Stimulated activated CD8-positive, alpha-beta memory T cell treated with anti-CD3 and anti-CD28 coated beads, Interleukin-12 subunit alpha, Interleukin-12 subunit beta, amount 100 ng/mL, for 4 hours (primary cell): Measurements from ENCODE around the gene NDUFS3.

Experiments used
- DNase-seq: peaks from one replicate; pipeline ENCODE4 v3.0.0-alpha.2; 2020; ENCODE audit warnings: low read depth

Gene NDUFS3

GRCh38 chr11:47591764-47592163 is 12.9 kb downstream of the NDUFS3 start:
- DNase-seq = no peak

DNA sequence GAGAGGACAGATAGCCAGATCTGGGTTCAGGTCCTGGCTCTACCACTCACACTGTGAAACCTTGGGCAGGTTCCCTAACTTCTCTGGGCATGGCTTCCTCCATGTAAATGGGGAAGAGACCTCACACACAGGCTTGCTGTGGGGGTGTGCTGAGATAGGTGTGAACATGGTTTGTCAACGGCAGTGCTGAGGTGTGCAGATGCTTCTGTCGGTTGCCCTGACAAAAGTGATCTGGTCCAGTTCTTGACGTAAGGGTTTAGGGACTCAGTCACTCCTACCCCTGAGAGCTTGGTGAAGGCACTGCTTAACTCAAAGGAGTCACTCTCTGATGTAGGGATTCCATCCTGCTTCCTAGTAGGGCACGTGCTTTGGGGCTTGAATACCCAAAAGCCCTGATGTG is 13.4 kb downstream of the NDUFS3 start:
- DNase-seq = no peak

DNA sequence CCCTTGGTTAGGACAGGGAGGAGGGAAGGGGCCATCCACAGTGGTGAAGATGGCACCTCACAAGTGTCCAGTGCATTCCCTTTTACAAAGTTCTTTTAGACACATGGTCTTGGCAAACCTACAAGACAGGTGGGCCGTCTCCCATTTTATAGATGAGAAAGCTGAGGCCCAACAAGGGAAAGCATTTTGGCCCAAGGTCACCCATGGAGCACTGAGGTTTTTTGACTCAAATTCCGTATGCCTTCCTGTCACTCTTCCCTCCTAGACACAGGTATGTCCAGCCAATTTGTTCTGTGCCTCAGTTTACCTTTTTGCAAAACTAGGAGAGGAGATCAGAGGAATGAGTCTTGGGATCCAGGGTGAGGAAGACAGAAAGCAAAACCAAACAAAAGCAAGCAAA is 14.1 kb downstream of the NDUFS3 start:
- no peak for DNase-seq

DNA sequence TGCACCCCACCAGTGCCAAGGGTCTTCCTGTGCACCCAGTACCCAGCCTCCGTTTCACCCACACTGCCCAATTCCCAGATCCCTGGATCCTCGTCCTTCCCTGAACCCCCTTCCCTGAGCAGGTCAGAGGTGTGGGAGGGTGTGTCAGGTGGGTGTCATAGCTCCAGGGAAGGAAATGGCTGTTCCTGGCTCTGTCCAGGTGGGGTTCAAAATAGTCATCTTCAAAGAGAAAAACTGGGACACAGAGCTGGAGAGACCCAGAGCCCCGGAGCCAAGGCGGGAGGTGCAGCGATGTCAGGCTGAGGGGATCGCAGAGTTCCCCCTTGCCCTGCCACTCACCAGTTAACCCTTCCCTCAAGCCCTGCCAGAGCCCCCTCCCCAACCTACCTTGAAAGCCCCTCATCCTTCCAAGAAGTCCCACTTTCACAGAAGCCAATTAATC is 14.6 kb downstream of the NDUFS3 start:
- DNase-seq = no peak

DNA sequence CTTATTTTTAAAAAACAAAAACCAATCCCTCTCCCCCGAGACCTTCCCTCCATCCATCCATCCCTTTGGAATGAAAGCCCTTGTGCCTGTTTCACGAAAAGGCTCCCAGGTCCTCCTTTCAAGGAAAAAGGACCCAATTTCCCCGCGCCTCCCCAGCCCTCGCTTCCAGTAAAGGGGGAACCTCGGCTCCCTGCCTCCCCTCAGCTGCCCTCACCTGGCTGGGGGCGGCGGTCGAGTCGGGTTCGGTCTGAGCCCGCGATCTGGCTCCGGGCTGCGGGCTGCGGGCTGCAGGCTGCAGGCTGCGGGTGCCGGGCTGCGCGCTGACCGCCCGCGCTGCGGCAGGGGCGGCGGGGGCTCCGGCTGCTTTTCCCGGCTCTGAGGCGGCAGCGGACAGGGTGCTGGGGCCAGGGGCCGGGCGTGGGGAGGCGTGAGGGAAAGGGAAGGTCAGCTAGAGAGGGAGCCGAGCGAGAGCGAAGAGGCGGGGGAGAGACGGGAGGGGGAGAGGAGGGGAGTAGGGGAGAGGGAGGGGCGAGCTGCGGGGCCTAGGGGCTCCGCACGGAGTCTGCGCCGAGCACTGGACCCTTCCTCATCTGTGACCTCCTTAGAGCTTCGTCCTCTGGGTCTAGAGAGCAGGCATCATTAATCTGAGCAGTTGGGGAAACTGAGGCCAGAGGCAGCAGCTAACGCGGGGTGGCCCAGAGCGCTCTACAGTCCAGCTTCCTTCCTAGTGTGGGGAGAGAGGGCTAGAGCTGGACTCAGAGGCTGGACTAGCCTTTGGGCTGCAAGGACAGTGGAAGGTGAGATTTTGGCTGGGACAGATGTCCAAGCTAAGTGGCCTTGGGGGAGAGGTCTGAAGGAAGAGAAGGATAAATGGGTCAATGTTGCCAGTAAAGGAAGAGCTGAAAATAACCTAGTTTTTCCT is 15.3 kb downstream of the NDUFS3 start, which contains the start of gene C1QTNF4:
Gene C1QTNF4 (minus strand): TSS at position 478 of the 922 bp plus-strand sequence. CDS start 3,601 bp downstream, outside the sequence.
- DNase-seq = no peak

- DNase-seq = no peak
Observed at GRCh38 chr11:47595029-47595428, 16.2 kb downstream of the NDUFS3 start.

- DNase-seq = no peak
Observed at GRCh38 chr11:47595967-47596366, 17.1 kb downstream of the NDUFS3 start.

GRCh38 chr11:47599902-47600301 is 21.0 kb downstream of the NDUFS3 start:
- DNase-seq = no peak

DNA sequence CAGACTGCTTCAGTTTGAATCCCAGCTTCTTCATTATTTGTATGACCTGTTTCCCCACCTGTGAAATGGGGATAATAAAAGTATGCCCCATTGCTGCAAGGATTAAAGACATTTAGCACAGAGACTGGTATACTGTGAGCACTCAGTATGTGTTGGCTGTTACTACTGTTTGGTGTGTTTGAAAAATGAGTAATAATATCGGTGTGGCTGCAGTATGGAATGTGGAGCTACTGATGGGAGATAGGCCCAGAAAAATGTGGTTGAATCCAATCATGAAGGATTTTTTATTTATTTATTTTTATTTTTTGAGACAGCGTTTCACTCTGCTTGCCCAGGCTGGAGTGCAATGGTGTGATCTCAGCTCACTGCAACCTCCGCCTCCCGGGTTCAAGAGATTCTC is 24.4 kb downstream of the NDUFS3 start:
- no peak for DNase-seq

DNA sequence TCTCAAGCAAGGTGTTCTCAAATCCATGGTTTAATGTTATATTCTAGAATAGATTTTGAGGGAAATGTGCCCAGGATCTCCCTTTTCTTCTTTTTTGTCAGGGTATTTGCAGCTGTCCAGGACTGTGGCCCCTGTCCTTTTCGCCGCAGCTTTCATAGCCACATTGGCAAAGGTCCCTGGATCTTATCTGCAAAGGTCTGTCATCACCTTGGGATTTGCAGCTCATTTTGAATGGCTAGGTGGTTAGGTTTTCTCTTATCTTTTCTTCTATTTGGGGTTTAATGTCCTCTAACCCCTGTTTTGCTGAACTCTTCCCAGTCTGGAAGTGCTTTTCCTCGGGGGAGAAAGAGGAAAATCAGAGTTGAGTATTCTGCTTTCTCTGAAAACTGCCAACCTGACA is 27.0 kb downstream of the NDUFS3 start:
- DNase-seq = no peak

DNA sequence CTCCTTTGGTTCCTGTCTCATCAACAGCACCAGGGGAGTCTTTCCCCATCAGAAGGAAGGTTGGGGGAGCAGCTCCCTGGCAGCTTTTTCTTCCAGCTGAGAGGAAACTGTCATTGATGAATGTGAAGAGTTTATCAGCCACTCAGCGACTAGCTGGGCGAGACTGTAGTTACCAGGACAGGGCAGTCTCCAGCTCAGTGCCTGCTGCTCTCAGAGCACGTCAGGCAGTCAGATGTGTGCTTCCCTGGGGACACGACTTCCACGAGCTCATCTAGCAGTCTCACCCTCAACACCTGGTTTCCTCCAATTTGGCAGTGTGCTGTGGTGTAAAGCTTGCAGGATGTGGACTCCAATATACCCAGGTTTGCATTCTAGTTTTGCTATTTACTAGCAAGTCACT is 27.9 kb downstream of the NDUFS3 start:
- no peak for DNase-seq

DNA sequence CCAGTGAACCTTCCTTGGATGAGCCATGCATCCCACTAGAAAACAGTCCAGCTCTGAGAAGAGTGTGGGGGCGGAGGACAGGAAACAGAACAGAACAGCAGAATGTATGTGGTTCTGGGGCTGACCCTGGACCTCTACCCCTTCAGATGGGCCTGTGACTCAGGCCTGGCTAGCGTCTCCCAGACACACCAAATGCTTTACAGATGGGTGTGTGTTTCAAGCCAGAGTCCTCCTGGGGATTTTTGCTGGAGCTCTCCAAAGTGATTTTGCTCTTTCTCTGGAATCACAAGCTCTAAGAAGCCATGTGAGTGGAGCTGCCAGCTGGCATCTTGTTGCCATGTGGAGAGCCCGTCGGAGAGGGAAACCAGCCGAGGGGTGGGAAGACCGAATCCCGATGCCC is 28.5 kb downstream of the NDUFS3 start:
- DNase-seq = no peak

DNA sequence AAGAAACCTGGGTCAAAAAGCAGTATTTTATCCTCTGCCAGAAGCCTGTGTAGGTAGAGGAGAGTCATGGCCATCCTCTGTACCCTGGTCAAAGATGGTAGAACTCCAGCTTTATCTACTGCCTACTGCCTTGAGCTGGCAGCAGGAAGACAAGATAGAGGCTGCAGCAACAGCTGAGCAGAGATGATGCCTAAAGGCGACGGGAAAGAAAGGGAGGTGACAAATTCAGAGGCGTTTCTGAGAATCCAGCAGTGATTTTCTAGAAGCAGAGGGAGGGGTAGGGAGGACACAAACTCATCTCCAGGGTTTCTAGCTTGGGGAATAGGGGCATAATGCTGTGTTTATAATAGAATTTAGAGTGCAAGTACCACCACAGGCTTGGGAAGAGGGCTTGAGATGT is 30.8 kb downstream of the NDUFS3 start:
- DNase-seq = no peak

- no peak for DNase-seq
Observed at GRCh38 chr11:47611348-47611794, 32.5 kb downstream of the NDUFS3 start.

DNA sequence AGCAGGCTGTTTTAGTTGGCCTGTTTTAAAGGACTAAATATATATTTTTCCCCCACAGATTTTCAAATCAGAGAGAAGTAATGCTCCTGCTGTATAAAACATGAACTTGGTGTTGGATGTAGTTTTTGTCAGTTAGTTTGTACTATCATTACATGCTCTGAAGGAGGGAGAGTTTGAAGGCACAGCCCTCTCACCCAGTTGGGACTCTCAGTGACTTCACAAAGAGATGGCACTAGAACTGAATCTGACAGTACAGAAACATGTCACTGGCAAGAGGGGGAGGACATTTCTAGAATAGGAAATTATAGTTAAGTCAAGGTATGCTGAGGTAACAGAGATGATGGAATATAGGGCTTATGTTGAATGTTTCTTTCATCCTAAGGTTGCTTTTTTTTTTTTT is 36.4 kb downstream of the NDUFS3 start:
- no peak for DNase-seq

GRCh38 chr11:47616726-47617416 is 38.0 kb downstream of the NDUFS3 start:
- no peak for DNase-seq

- no peak for DNase-seq
Observed at GRCh38 chr11:47617417-47617809, 38.5 kb downstream of the NDUFS3 start.

DNA sequence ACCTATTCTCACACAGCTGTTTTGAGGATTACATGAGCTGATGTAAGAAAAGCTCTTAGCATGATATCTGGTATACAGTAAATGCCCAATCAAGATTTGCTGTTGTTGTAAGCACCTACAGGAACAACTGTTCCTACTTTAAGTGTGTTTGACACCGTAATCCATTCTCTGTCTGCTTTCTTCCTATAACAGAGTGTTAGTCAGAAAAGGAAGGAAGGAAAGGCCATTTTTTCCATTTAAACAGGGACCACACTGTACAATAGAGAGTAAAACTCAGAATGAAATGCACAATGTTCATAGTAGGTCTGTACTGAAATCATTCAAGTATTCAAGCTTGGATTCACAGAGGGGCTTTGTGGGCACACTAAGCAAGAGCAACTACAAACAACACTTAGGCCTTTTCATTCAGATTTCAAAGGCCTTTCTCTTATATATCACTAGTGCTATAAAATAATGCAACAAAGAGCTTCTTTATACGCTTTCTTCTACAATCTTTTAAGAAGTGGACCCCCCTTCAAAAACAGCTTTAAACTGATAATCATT is 42.0 kb downstream of the NDUFS3 start:
- DNase-seq = no peak

DNA sequence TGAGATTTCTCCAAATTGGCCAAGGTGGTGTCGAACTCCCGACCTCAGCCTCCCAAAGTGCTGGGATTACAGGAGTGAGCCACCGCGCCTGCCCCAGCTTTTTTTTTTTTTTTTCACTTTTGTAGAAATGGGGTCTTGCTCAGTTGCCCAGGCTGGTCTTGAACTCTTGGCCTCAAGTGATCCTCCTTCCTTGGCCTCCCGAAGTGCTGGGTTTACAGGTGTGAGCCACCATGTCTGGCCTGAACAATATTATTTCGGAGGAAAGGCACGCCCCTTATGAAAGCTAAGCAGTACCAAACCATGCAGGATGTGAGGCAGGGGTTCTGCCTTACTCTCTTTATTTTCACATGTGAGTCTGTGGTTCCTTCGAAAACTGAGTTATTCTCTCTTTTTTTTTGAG is 47.4 kb downstream of the NDUFS3 start:
- no peak for DNase-seq

- no peak for DNase-seq
Observed at GRCh38 chr11:47628026-47628425, 49.2 kb downstream of the NDUFS3 start.

- DNase-seq = no peak
Observed at GRCh38 chr11:47631473-47631872, 52.6 kb downstream of the NDUFS3 start.
